Measurements from ENCODE around the gene TCF7L1.
"Not testable (repeated sequence)": the region's sequence is repeated elsewhere in the genome, so short reads cannot be mapped to it uniquely, and the experiment has no call there.

Gene TCF7L1

DNA sequence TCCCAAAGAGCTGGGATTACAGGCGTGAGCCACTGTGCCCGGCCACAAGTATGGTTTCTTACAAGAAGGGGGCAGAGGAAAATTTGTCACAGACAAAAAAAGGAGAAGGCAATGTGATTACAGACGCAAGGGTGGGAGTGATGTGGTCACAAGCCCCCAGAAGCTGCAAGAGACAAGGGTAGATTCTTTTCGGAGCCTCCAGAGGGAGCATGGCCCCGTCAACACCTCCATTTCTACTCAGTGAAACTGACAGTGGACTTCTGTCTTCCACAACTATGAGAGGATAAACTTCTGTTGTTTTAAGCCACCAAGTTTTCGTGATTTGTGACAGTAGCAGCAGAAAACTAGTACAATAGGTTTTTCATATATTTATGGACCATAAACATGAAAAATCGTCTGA lies 2.1 kb upstream of the TCF7L1 start:
- peak; percentile 30 for DNase-seq (ENCODE audit: low spot score)

GRCh38 chr2:85132397-85132796 lies 795 bp upstream of the TCF7L1 start:
- DNase-seq (ENCODE audit: low spot score) = no peak

DNA sequence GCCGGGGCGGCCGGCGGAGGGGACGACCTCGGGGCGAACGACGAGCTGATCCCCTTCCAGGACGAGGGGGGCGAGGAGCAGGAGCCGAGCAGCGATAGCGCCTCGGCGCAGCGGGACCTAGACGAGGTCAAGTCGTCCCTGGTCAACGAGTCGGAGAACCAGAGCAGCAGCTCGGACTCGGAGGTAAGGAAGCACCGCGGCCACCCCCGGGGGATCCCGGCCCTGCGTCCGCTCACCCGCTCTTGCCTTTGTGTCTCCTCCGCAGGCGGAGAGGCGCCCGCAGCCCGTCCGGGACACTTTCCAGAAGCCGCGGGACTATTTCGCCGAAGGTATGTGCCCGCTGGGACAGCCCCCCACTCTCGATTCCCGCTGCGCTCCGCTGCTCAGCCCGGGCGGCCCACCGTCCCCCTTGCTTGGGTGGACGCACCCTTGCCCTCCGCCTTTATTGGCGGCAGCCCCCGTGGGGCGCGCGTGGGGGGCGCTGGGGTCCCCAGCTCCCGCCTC lies 611 bp downstream of the TCF7L1 start:
- peak; percentile 59 for DNase-seq (ENCODE audit: low spot score)

GRCh38 chr2:85134255-85134895 lies 1.2 kb downstream of the TCF7L1 start:
- DNase-seq (ENCODE audit: low spot score) = peak; percentile 40

DNA sequence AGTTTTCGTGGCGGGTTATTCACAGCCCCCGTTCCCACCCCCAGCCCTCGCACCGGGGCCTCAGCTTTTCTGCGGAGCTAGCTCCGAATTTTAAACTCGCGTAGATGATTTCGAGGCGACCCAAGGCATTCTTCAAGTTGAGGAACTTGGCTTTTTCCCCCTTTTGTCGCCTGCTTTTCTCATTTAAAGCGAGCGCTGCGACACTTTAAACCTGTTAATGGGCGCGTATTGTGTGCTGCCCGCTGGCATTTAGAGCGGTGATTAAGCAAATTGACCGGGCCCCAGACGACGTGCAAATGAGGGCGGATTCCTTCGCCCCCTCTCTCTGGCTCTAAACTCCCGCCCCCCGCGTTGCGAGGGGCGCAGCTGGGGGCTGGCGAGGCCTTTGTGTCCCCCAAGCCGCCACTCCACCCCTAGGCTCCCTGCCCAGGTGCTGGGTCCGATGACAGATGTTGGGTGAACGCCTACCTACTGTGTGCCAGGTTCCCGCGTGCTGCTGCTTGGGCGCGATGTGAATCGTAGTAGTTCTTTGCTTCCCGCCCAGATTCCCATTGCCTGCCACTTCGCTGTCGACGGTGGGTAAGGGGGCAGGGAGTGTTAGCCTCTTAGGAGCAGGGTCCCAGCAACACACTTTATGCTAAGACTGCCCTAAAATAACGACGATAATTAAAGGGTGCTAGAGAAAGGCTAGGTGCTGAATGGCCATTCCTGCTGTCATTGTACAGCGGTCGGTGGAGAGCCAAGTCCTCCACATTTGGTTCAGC lies 1.9 kb downstream of the TCF7L1 start:
- DNase-seq (ENCODE audit: low spot score) = no peak

- DNase-seq (ENCODE audit: low spot score) = no peak
Measured at GRCh38 chr2:85135660-85135914, 2.4 kb downstream of the TCF7L1 start.

DNA sequence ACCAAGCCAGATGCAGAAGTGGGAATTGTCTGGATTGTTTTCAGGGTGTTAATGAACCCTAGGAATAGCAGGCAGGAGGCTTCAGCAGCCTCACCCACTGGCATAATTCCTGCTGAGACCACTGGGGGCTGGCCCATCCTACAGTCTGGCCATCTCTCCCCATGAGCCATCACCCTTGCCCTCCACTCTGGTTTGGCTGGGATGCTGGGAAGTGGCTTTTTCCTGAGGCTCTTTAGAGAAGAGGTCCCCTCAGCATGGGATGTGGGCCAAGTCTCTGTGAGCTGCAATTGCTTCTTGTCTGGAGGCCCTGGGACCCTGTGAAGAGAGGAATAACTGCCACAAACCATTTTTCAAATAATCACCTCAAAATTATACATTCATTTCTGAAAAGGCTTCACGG lies 4.0 kb downstream of the TCF7L1 start:
- DNase-seq (ENCODE audit: low spot score) = no peak

- no peak for DNase-seq (ENCODE audit: low spot score)
Measured at GRCh38 chr2:85143463-85144082, 10.4 kb downstream of the TCF7L1 start.

GRCh38 chr2:85145116-85145820 lies 12.1 kb downstream of the TCF7L1 start:
- no peak for DNase-seq (ENCODE audit: low spot score)

DNA sequence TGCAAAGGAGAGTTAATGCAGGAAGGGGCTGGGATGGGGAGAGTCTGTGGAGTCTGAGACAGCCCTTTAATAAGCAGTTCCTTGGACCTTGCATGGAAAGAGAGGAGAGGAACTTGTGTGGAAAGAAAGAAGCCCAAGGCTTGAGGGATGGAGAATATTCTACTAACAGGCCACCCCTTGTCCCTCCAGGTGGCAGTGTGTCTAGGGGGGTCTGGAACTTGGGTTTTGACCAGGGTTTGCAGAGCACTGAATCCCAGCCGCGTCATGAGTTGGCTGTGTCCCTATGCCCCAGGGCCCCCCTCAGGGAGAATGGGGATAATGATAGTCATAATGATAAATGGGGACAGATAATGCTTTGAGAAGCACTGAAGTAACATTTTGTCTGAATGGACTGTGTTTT lies 15.0 kb downstream of the TCF7L1 start:
- no peak for DNase-seq (ENCODE audit: low spot score)

GRCh38 chr2:85151026-85151425 lies 17.8 kb downstream of the TCF7L1 start:
- DNase-seq (ENCODE audit: low spot score) = no peak

DNA sequence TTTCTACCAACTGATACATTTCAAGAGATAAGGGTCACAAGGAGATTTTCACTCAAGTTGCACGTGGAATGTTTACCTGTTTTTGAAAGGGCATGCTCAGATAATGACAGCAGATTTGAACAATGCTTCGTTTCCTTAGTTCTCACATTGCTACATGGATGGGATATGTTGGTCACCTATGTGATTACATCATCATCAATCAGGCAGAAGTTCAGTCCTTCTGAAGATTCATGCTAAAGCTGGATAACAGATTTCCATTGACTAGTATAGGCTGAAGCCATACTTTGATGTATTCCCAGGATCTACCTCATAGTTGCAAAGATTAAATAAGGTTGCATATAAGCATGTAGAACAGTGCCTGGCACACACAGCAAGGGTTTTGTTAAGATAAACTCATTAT lies 19.7 kb downstream of the TCF7L1 start:
- no peak for DNase-seq (ENCODE audit: low spot score)

DNA sequence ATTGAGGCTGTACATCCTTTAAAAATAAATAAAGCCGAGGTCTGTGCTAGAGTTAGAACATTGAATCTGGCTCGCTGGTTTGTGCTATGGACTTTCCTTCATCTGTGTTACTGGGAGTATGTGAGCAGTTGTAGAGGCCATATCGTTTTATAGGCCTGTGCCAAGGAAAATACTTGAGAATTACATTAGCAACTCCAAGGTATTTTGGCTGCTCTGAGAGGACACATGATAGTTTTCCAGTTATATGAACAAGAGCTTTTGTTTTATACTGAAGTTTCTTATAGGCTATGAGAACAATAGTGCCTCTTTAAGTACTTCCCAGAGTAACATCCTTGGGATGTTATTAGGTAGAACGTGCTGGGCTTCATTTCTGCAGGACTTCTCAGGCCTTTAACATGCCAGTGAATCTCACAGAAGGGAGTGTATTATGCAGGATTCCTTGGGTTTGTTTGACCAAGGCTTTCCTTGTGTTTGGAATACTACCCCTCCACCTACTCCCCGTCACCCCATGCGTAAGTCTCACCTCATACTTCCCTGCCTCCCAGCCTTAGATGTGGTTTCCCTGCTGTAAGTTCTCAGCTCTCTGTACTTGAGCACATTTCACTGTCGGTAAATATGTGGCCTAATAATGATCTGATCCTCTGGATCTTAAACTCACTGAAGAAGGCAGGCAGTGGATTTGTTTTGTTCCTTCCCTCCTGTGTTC lies 21.0 kb downstream of the TCF7L1 start:
- no peak for DNase-seq (ENCODE audit: low spot score)

GRCh38 chr2:85155082-85155481 lies 21.9 kb downstream of the TCF7L1 start:
- not testable (repeated sequence) for DNase-seq (ENCODE audit: low spot score)

GRCh38 chr2:85156153-85156552 lies 23.0 kb downstream of the TCF7L1 start:
- no peak for DNase-seq (ENCODE audit: low spot score)

- DNase-seq (ENCODE audit: low spot score) = no peak
Measured at GRCh38 chr2:85156619-85157018, 23.4 kb downstream of the TCF7L1 start.

- no peak for DNase-seq (ENCODE audit: low spot score)
Measured at GRCh38 chr2:85157345-85157744, 24.2 kb downstream of the TCF7L1 start.

DNA sequence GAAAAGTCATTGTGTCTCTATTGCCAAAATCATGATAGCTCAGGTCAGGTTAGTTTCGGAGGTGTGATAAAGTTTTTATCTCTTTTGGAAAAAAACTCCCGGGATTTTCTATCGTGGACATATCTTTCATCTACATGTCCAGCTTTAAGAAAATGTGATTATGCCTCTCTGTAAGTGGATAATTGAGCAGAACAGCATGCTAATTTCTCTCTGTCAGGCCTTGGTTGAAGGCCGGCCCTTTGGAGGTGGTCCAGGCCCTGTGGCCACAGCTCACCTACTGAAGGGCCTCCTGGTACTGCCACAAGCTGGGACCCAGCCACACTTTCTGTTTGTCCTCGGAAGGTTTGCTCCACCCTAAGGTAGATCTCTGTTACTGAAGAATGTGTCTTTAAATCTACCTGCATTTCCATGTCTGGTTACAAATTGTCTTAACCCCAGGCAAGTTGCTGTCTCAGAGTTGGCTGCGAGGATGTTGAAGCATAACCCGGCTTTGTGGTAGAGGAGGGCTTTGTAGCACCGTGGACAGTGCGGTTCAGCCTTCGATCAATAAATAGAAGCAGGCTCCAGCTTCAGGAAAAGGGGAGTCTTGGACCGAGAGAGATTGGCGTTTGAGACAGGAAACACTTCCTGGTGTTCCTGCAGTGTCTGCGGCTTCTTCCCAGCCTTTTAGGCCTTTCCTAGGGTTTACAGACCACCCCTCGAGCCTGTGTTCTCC lies 25.5 kb downstream of the TCF7L1 start:
- DNase-seq (ENCODE audit: low spot score) = no peak

DNA sequence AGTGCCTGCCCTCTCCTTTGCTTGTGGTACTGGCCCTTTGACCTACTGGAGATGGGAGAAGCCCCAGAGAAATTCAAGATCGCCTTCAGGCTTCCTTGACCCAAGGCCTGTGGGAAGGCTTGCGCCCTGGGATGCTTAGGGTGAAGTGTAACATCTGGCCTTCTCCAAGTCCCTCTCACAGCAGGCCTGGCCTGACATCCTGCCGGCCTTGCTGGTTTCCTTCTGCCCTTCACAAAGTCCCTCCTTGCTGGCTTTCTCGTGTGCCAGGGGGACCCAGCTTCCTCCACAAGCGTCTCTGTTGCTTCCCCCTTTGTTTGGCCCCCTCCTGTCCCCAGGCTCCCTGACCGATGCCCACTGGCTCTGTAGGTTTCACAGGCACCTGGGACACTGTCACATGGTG lies 26.4 kb downstream of the TCF7L1 start:
- no peak for DNase-seq (ENCODE audit: low spot score)

DNA sequence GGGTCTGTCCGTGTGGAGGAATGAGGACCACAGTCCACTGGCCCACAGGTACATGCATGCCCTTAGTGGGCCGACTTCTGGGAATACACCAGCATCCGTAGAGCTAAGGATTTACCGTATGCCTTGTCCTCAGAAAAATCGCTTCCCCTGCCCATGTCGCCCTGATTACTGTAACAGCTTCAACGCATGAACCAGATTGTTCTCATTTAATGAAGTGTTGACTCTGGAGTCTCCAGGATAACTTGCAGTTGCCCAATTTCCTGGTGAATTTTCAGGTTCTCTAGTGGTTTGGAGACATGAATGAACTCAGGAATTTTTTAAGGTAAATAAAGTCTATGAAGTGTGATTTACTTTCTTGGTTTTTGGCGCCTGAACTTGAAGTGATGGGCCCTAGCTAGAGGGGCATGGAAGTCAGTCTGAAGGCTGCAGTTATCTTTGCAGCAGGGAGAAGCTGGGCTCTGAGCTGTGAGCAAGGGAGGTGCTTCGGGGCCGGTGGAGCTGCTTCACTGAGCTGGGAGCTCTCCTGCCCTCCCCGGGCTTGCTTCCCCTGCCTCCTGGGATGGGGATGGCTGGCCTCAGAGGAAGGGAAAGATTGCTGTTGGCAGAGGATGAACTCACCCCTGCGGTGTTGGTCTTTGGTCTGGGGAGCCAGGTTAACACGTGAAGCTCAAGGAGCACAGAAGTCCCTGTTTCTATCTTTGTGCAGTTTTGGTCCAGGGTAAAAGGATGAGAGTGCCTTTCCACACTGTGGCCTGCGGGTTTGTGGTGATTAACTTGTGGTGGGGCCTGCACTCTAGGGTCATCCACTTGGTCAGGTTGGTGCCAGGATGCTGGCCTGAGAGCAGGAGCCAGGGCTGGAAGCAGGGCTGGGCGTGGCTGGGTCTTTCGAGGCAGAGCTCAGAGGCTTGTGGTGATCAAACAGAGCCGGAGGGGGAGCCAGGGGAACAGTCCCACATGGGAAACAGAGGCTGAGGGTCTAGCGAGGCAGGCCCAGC lies 28.1 kb downstream of the TCF7L1 start:
- peak; percentile 52 for DNase-seq (ENCODE audit: low spot score)

Data from AG08395 (cell line).